H9 (cell line): ENCODE data around the gene KHK. TPM values are rescaled to one million over a fixed set of nuclear protein-coding genes. Genes with fewer than 3 reads are reported as not detected.
"Not testable (repeated sequence)": the region's sequence is repeated elsewhere in the genome, so short reads cannot be mapped to it uniquely, and the experiment has no call there.

Experiments
- DNase-seq: peaks from one replicate; pipeline ENCODE4 v3.0.0-alpha.2; 2017
- H2AFZ ChIP-seq: one replicate; pipeline ENCODE4 v1.6.1; 2013; ENCODE audit warnings: mild to moderate bottlenecking, low read length, control low read depth, moderate library complexity
- H2AK5ac ChIP-seq: 2 replicates; pipeline ENCODE4 v1.6.1; 2013; ENCODE audit warnings: low read length, control low read depth, mixed read lengths; ENCODE audit not compliant: insufficient read length
- H2BK120ac ChIP-seq: one replicate; pipeline ENCODE4 v1.6.1; 2013; ENCODE audit warnings: low read depth, mild to moderate bottlenecking, low read length, control low read depth, inconsistent platforms; ENCODE audit not compliant: poor library complexity, severe bottlenecking
- H2BK12ac ChIP-seq: 2 replicates; pipeline ENCODE4 v1.6.1; 2013; ENCODE audit warnings: low read length, control low read depth, mixed read lengths, low read depth; ENCODE audit not compliant: insufficient read length
- H2BK15ac ChIP-seq: 2 replicates; pipeline ENCODE4 v1.6.1; 2013; ENCODE audit warnings: low read depth, low read length, control low read depth
- H2BK20ac ChIP-seq: one replicate; pipeline ENCODE4 v1.6.1; 2013; ENCODE audit warnings: low read depth, mild to moderate bottlenecking, low read length, control low read depth, inconsistent platforms; ENCODE audit not compliant: poor library complexity, severe bottlenecking
- H2BK5ac ChIP-seq: 2 replicates; pipeline ENCODE4 v1.6.1; 2013; ENCODE audit warnings: low read length, control low read depth, mixed read lengths; ENCODE audit not compliant: insufficient read length
- H3K14ac ChIP-seq: 2 replicates; pipeline ENCODE4 v1.6.1; 2013; ENCODE audit warnings: low read length, control low read depth; ENCODE audit not compliant: insufficient read depth
- H3K18ac ChIP-seq: 2 replicates; pipeline ENCODE4 v1.6.1; 2013; ENCODE audit warnings: low read depth, mild to moderate bottlenecking, mixed read lengths, low read length, control low read depth; ENCODE audit not compliant: insufficient read length
- H3K23ac ChIP-seq: 2 replicates; pipeline ENCODE4 v1.6.1; 2013; ENCODE audit warnings: low read length, control low read depth, mixed read lengths, low read depth; ENCODE audit not compliant: insufficient read length
- H3K23me2 ChIP-seq: 2 replicates; pipeline ENCODE4 v1.6.1; 2013; ENCODE audit warnings: low read depth, mild to moderate bottlenecking, mixed read lengths, low read length, control low read depth; ENCODE audit not compliant: insufficient read length, poor library complexity, severe bottlenecking
- H3K27ac ChIP-seq: 2 replicates; pipeline ENCODE4 v1.5.1; 2013; ENCODE audit warnings: low read length, control low read depth, mixed read lengths, low read depth; ENCODE audit not compliant: insufficient read length
- H3K27me3 ChIP-seq: 2 replicates; pipeline ENCODE4 v1.6.1; 2013; ENCODE audit warnings: low read length, control low read depth, inconsistent platforms; ENCODE audit not compliant: insufficient read depth
- H3K4ac ChIP-seq: 2 replicates; pipeline ENCODE4 v1.6.1; 2013; ENCODE audit warnings: low read depth, mild to moderate bottlenecking, control low read depth, inconsistent platforms, low read length, moderate library complexity
- H3K4me1 ChIP-seq: 2 replicates; pipeline ENCODE4 v1.6.1; 2013; ENCODE audit warnings: low read length, control low read depth, inconsistent platforms; ENCODE audit not compliant: insufficient read depth
- H3K4me2 ChIP-seq: 2 replicates; pipeline ENCODE4 v1.6.1; 2013; ENCODE audit warnings: low read length, control low read depth, mixed read lengths; ENCODE audit not compliant: insufficient read length, insufficient read depth
- H3K56ac ChIP-seq: 2 replicates; pipeline ENCODE4 v1.6.1; 2013; ENCODE audit warnings: low read depth, mild to moderate bottlenecking, mixed read lengths, low read length, control low read depth; ENCODE audit not compliant: insufficient read length
- H3K79me1 ChIP-seq: 2 replicates; pipeline ENCODE4 v1.6.1; 2013; ENCODE audit warnings: low read depth, mild to moderate bottlenecking, moderate library complexity, low read length, control low read depth, inconsistent platforms; ENCODE audit not compliant: insufficient read depth, poor library complexity, severe bottlenecking
- H3K79me2 ChIP-seq: 2 replicates; pipeline ENCODE4 v1.6.1; 2013; ENCODE audit warnings: low read length, control low read depth, inconsistent platforms; ENCODE audit not compliant: insufficient read depth
- H3K9ac ChIP-seq: 2 replicates; pipeline ENCODE4 v1.6.1; 2013; ENCODE audit warnings: low read length, control low read depth, mixed read lengths; ENCODE audit not compliant: insufficient read length; ENCODE audit errors: extremely low read depth
- H3K9me3 ChIP-seq: one replicate; pipeline ENCODE4 v1.6.1; 2013; ENCODE audit warnings: low read depth, low read length, inconsistent platforms; ENCODE audit not compliant: control insufficient read depth
- H3T11ph ChIP-seq: one replicate; pipeline ENCODE4 v1.6.1; 2013; ENCODE audit warnings: mild to moderate bottlenecking, low read length, control low read depth, inconsistent platforms
- H4K20me1 ChIP-seq: one replicate; pipeline ENCODE4 v1.6.1; 2013; ENCODE audit not compliant: control insufficient read depth, insufficient read length, insufficient read depth
- H4K5ac ChIP-seq: 2 replicates; pipeline ENCODE4 v1.6.1; 2013; ENCODE audit warnings: low read depth, mild to moderate bottlenecking, mixed read lengths, low read length, control low read depth; ENCODE audit not compliant: insufficient read length
- H4K8ac ChIP-seq: replicated peaks from 2 replicates; pipeline ENCODE4 v1.6.1; 2013; ENCODE audit warnings: low read length, control low read depth, mixed read lengths, low read depth; ENCODE audit not compliant: insufficient read length
- H4K91ac ChIP-seq: 2 replicates; pipeline ENCODE4 v1.6.1; 2013; ENCODE audit warnings: low read depth, mild to moderate bottlenecking, moderate library complexity, mixed read lengths, low read length, control low read depth; ENCODE audit not compliant: insufficient read length
- H3K27ac Mint-ChIP-seq, 3 experiments: 2 replicates in 2 of 3; 3 replicates in 1 of 3; pipeline ENCODE4 v1.8.0; 2020 to 2021; ENCODE audit warnings: mixed read lengths in 3 of 3, mild to moderate bottlenecking in 1 of 3, moderate library complexity in 1 of 3
- H3K27me3 Mint-ChIP-seq: 2 replicates; pipeline ENCODE4 v1.8.0; 2021; ENCODE audit warnings: low read depth, mild to moderate bottlenecking, moderate library complexity, mixed read lengths
- H3K36me3 Mint-ChIP-seq, 3 experiments: 2 replicates in 2 of 3; 3 replicates in 1 of 3; pipeline ENCODE4 v1.8.0; 2020 to 2021; ENCODE audit warnings: low read depth in 3 of 3, mixed read lengths in 3 of 3; ENCODE audit not compliant: insufficient read depth in 1 of 3
- H3K4me1 Mint-ChIP-seq, 2 experiments: 2 replicates each; pipeline ENCODE4 v1.8.0; 2020; ENCODE audit warnings: mixed read lengths in 2 of 2
- H3K4me3 Mint-ChIP-seq, 2 experiments: 2 replicates in 1 of 2; 3 replicates in 1 of 2; pipeline ENCODE4 v1.8.0; 2020 to 2021; ENCODE audit warnings: mild to moderate bottlenecking in 2 of 2, mixed read lengths in 2 of 2, moderate library complexity in 1 of 2
- H3K9me3 Mint-ChIP-seq, 2 experiments: 2 replicates in 1 of 2; 3 replicates in 1 of 2; pipeline ENCODE4 v1.8.0; 2020; ENCODE audit warnings: mild to moderate bottlenecking in 2 of 2, mixed read lengths in 2 of 2, moderate library complexity in 1 of 2
- CTCF ChIP-seq: fragments of 200-600 bp; sonication (generic); conservative IDR thresholded peaks from 3 replicates; pipeline ENCODE4 v1.8.0; 2021; ENCODE audit warnings: antibody characterized with exemption, mild to moderate bottlenecking
- WGBS: extraction: QIAGEN DNeasy Blood & Tissue Kit; methylation state at CpG from one replicate; pipeline ENCODE4 v1.1.7; 2013; ENCODE audit warnings: missing lambda C conversion rate, low lambda C conversion rate, mixed read lengths; ENCODE audit not compliant: insufficient read length; ENCODE audit errors: extremely low coverage; 5-methylcytosine and 5-hydroxymethylcytosine counted together
- total RNA-seq: library from RNA; stranded (reverse); gene quantifications from 2 replicates; pipeline ENCODE4 v1.2.1, GENCODE V29; 2021

KHK gene
- total RNA-seq, 1 experiment from 2014 or later, result 12.1 TPM

GRCh38 chr2:27109083-27109482 is 22.5 kb downstream of the KHK start:
- H2BK12ac ChIP-seq, result no peak overlapping the region
- no peak overlapping the region for H3K23ac ChIP-seq
- peaks cover 7% of the 10 kb centered on the region for H3K27me3 Mint-ChIP-seq
- no peak overlapping the region for H2BK20ac ChIP-seq
- no peak overlapping the region for H4K5ac ChIP-seq
- H2BK15ac ChIP-seq, result no peak overlapping the region
- no peaks in the 10 kb centered on the region for H3K79me2 ChIP-seq
- WGBS, result no CpG with 5 or more reads among the region's 3 CpGs
- H3T11ph ChIP-seq, result no peak overlapping the region
- H2BK120ac ChIP-seq, result no peak overlapping the region
- no peak overlapping the region for H4K91ac ChIP-seq
- no peak overlapping the region for H2BK5ac ChIP-seq
- H3K4me1 ChIP-seq, result no peaks in the 10 kb centered on the region
- no peak overlapping the region for H3K9ac ChIP-seq
- H3K27ac ChIP-seq, result no peak overlapping the region
- H3K27ac Mint-ChIP-seq, result no peak overlapping the region
- no peak overlapping the region for H2AK5ac ChIP-seq
- no peaks in the 10 kb centered on the region for H4K20me1 ChIP-seq
- no peaks in the 10 kb centered on the region for H3K9me3 Mint-ChIP-seq
- no peak overlapping the region for H3K18ac ChIP-seq
- H3K23me2 ChIP-seq, result no peaks in the 10 kb centered on the region
- H3K79me1 ChIP-seq, result no peaks in the 10 kb centered on the region
- H3K4ac ChIP-seq, result no peak overlapping the region
- H3K4me3 Mint-ChIP-seq, result no peak overlapping the region
- TF ChIP-seq CTCF, result no peak
- no peak overlapping the region for H3K4me2 ChIP-seq
- no peaks in the 10 kb centered on the region for H3K36me3 Mint-ChIP-seq
- H4K8ac ChIP-seq, result no peak overlapping the region
- H3K9me3 ChIP-seq, result no peaks in the 10 kb centered on the region
- no peak overlapping the region for H2AFZ ChIP-seq
- H3K14ac ChIP-seq, result no peak overlapping the region
- H3K4me1 Mint-ChIP-seq, result peaks cover 0 to 6% of the 10 kb centered on the region in 2 experiments; a peak in 2 of 4 replicates
- no peaks in the 10 kb centered on the region for H3K27me3 ChIP-seq
- H3K56ac ChIP-seq, result no peak overlapping the region
- no peak for DNase-seq

GRCh38 chr2:27110603-27111352 is 24.2 kb downstream of the KHK start:
- not testable (repeated sequence) for H3K9me3 Mint-ChIP-seq, H3K79me1 ChIP-seq, H2BK12ac ChIP-seq, H3K4ac ChIP-seq, H3K4me1 Mint-ChIP-seq, H3K56ac ChIP-seq, H3K27me3 Mint-ChIP-seq, H4K5ac ChIP-seq, H3K36me3 Mint-ChIP-seq, H3T11ph ChIP-seq, H3K27ac ChIP-seq, H2BK20ac ChIP-seq, H3K4me1 ChIP-seq, H2BK120ac ChIP-seq, H3K9me3 ChIP-seq, H4K8ac ChIP-seq, H3K27me3 ChIP-seq, H4K91ac ChIP-seq, DNase-seq, H3K23ac ChIP-seq, H2AFZ ChIP-seq, H3K18ac ChIP-seq, H3K4me2 ChIP-seq, H2BK5ac ChIP-seq, H4K20me1 ChIP-seq, H3K9ac ChIP-seq, H3K14ac ChIP-seq, H3K23me2 ChIP-seq, H2AK5ac ChIP-seq, H3K79me2 ChIP-seq, H3K4me3 Mint-ChIP-seq, H2BK15ac ChIP-seq
- no CpG with 5 or more reads among the region's 24 CpGs for WGBS
- H3K27ac Mint-ChIP-seq, result peak overlapping the region in 1 of 3 experiments; percentile 18; a peak in 2 of 7 replicates
